GM19468 (cell line): ENCODE measurements around the gene STAM2.
"Not testable (repeated sequence)": the region's sequence is repeated elsewhere in the genome, so short reads cannot be mapped to it uniquely, and the experiment has no call there.

Experiments used
- ATAC-seq: cut with Tn5 transposase; IDR thresholded peaks from one replicate; pipeline ENCODE4 v1.9.1; 2021; ENCODE audit warnings: mild to moderate bottlenecking, moderate library complexity, moderate number of reproducible peaks; ENCODE audit not compliant: unreplicated experiment; ENCODE audit errors: extremely low read depth

The STAM2 gene

DNA sequence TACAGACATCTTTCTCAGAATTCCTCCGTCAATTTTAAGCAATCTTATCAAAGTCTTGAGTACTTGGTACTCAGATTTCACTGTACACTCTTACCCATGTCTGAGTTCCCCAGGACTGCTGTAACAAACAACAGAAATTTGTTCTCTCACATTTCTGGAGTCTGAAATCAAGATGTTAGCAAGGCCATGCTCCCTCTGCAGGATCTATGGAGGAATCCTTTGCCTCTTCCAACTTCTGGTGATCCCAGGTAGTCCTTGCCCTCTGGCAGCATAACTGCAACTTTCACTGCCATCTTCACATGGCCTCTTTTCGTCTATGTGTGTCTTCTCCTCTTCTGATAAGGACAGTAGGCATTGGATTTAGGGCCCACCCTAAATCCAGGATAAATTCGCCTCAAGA is 59.6 kb downstream of the STAM2 start:
- ATAC-seq: no peak

DNA sequence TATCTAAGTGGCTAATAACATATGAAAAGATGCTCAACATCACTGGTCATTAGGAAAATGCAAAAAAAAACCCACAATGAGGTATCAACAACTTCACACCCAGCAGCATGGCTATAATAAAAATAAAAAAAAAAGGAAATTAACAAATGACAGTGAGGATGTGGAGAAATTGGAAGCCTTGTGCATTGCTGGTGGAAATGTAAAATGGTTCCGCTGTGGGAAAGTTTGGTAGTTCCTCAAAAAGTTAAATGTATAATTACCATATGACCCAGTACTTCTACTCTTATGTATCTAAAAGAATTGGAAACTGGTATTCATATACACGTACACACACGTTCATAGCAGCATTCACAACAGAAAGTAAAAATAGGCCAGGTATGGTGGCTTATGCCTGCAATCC is 61.2 kb downstream of the STAM2 start:
- no peak for ATAC-seq

DNA sequence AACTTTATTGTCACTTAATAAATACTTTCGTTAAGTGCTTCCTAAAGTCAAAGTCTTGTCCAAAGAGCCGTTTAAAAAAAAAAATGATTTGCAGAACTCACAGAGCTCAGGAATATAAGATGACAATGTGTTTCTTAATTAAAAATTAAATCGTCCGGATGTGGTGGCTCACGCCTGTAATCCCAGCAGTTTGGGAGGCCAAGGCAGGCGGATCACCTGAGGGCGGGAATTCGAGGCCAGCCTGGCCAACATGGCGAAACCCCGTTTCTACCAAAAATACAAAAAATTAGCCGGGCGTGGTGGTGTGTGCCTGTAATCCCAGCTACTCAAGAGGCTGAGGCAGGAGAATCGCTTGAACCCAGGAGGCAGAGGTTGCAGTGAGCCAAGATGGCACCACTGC is 68.4 kb downstream of the STAM2 start:
- ATAC-seq: not testable (repeated sequence)

DNA sequence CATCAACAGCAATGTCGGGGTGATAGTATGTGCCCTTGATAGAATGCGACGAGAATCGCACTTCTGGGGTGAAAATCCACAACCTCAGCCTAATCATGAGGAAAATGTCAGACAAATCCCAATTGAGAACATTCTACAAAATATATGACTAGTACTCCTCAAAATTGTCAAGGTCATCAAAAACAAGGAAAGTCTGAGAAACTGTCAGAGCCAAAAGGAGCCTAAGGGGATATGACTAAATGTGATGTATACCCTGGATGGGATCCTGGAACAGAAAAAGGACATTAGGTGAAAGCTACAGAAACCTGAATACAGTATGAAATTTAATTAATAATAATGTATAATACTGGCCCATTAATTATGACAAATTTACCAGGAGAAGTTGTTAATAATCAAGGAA is 69.1 kb downstream of the STAM2 start:
- ATAC-seq: no peak

DNA sequence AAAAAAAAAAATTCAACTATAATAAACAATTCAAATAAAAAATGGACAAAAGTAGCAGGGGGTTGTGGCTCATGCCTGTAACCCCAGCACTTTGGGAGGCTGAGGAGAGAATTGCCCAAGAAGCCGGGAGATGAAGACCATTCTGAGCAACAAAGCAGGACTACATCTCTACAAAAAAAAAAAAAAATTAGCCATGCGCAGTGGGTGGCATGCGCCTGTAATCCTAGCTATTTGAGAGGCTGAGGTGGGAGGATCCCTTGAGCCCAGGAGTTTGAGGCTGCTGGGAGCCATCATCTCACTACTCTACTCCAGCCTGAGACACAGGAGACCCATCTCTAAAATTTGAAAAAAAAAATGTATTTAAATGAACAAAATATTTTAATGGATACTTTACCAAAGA is 72.3 kb downstream of the STAM2 start:
- ATAC-seq: no peak

DNA sequence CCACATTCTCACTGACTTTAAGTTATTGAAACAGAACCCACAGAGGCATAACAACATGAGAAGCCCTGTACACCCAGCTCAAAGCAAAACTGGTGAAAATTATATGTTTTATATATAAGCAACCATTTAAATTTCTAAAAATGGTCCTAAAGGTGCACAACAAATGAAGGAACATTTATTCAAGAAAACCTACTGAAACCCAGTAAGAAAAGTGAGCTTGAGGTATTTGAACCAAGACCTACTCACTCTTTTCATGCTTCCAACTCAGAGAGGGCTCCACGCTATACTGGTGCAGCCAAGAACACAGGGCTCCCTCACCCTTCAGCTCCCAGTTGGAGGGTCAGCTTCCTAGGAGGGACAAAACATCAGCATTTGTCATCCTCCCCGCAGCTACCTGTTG is 74.6 kb downstream of the STAM2 start:
- no peak for ATAC-seq

DNA sequence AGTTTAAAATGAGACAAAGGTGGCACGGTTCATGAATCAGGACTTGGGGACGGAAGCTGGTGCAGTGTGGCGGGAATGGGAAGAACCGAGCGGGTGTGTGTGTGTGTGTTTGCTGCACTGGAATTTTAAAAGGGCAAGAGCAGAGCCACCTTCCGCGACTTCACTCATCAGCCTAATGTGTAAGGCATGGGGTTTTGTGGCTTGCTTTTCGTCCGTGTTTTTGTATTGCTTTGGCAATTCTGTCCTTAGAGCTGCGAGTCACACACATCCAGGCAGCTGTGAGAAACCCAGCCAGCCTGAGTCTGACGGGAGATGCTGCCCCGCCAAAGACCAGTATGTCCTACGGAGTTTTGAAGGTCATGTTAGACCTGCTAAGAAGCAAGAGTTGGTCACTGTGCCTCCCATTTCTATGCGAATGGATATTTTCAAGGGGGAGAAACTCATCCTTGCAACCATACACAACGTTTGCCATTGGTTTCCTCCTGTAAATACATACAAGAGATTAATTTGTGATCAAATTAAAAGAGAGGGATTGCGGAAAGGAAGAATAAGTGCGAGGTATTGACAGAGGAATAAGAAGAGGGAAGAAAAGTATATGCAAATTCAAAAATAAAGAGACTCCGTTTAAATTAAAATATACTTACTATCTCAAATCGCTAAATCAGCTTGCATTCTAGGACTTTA is 76.1 kb downstream of the STAM2 start:
- no peak for ATAC-seq

DNA sequence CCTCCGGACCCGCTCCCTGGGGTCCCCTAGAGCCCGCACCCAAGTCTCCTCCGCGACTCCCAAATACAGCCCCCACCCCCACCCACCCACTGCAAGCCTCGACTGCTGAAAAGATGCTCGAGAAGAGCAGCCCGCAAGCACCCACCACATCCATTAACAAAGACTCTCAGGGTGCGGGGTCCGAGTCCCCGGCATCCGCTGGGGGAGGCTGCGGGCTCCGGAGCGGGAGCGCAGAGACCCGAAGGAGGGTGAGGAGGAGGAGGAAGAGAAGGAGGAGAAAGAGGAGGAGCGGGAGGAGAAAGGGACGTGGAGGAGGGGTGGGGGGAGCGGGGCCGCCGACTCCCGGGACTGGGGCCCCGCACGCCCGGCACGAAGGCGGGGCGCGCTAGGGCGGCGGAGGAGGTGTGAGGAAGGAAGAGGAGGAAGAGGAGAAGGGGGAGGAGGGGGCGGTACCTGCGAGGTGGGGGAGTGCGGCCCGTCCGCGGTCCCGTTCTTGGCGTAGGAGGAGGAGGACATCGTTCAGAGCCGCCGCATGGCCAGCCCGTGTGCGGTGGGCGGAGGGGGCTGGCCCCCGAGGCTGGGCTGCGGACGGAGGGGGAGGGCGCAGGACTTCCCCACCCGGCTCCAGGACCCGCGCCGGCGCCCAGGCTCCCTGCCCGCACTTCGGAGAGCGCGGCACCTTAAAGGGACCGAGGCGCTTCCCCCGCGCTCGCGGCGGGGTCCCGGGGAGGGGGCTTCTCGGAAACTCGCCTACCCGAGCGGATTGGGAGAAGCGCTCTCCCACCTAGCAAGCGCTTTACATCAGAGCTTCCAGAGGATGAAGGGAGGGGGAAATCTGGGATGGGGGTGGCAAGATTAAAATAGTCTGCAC is 76.8 kb downstream of the STAM2 start, which contains the start of gene CACNB4:
CACNB4 (minus strand) TSS at position 549 of the 871 bp plus-strand sequence.
- no peak for ATAC-seq

DNA sequence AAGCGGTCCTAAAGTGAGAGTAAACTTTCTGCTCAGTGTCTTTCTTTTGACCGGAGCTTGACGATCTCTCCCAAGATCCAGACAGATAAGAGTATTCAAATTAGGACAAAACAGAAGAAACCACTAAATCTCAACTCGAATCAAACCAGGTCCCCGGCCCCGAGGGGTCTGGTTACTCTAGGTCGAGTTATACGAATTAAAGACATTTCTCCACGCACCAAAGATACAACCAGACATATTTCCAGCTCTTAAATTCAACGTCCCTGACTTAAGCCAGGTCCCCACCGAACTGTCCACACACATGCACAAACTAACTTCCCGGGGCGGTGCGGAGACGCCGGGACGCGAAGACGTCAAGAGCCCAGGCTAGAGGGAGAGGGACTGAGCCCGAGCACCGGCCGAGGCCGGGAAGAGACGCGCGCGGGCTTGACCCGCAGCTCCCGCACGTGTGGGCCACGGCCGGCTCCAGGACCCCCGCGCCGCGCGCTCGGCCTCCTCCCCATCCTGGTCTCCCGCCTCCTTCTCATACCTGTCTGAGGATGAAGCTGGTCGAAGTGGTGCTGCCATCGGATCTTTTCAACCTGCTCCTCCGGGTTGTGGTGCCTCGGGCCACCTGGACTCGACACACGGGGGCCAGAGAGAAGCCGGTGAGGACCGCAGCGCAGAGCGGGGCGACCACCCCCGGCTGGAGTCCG is 77.6 kb downstream of the STAM2 start:
- ATAC-seq: no peak

DNA sequence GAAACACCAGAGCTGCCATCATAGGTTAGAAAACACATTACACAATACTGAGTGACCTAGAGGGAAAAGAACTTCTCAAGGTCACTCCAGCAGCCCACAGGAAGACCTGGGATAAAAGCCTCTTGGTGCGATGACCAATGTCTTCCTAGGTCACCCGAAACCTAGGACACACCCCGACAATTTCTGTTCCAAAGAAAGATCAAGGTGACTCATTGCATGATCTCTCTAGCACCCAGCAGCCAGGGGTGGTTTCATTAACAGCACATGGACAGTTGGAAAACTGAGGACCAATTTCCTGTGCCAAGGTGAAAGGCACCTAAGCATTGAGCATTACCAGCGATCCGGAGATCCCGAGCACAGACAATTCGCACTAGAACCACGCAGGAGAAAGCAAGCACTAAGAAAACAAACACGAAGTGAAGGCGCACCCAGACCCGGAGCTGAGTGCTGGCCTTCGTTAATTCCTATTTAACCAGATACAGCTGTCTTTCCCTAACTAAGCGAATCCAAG is 78.2 kb downstream of the STAM2 start:
- no peak for ATAC-seq

DNA sequence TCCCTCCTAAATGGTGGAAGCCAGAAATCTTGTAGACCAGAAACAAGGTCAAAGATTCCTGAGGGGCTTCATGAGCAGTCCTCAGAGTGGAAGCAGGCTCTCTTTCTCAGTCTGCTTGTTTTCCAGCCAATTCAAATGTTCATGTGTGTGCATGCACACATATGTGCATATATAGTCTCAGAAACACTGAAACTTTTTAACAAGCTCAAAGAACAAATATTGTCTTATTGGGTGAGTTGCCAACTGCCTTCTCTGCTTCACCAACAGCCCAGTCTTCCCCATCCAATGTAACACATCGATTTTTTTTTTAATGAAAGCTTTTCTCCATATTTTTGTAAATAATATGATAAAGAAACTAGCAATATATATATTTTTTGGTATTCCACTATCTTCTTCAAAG is 80.4 kb downstream of the STAM2 start:
- no peak for ATAC-seq

DNA sequence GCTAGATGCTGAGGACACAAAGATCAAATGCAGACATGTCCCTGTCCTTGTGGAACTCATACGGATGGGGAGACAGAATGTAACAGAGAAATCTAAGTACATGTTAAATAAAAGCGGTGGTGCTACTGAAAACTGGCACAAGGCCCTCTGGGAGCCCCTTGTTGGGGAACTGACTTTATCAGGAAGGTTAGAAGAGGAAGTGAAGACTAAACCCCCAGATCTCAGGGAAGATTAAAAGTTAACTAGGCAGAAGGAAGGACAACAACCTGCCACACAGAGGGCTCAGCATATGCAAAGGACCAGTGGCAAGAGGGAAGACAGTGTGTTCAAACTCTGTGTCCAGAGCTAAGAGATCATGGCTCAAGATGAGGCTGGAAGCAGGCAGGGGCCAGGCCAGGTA is 81.5 kb downstream of the STAM2 start:
- ATAC-seq: no peak

DNA sequence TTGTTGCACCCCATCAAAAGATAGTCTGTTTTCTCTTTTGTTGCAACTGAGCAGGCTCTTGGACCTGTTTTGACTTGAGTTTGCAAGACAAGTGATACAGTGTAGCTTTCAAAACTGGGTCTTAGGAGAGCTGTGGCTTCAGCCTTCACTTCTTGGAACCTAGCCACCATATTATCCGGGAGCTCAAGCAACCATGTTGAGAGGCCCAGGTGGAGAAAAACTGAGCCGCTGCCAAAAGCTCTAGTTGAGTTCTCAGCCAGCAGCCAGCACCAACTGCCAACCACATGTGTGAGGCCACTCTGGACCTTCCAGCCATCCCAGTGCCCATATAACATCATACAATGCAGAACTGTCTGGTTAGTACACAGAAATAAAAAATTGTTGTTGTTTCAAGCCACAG is 82.1 kb downstream of the STAM2 start:
- no peak for ATAC-seq

DNA sequence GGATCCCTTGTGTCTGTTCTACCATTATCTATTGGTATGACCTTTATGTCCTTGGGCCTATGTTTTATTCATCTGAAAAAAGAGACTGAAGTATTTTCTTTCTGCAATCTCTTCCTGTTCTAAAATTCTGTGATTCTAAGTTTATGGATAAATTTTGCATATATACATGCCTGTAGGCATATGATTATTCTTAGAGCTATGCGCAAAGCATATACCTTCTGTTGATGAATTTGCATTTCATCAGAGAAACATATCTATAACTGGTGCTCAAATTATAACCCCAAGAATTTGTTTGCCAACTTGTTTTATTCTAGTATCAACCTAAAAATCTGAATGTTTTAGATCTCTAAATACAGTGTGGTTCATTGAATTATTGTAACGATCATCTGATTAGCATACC is 83.5 kb downstream of the STAM2 start:
- ATAC-seq: no peak

DNA sequence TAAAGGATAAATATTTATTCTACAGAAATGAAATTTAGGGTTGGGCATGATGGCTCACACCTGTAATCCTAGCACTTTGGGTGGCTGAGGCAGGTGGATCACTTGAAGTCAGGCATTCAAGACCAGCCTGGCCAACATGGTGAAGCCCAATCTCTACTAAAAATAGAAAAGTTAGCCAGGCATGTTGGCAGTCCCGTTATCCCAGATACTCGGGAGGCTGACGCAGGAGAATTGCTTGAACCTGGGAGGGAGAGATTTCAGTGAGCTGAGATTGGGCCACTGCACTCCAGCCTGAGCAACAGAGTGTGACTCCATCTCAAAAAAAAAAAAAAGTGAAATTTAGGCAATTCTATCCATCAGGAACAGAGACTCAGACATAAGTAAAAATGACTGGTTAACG is 84.8 kb downstream of the STAM2 start:
- ATAC-seq: not testable (repeated sequence)

DNA sequence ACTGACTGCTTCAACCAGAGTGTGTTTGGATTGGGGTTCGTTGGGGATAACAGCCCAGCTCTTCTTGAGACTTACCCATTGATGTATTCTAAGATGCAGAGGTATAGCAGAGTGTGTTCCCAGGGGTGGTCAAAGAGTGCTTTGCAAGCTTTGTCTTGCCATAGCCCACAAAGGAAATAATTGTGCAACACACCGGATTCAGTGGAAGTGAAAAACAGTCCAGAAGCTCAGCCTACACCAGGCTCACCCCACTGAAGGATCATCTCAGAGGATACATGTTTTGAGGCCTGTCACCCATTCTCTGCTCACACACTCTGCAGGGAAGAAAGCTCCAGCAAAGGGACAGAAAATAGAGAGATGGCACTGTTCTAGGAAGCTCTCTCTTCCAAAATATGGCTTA is 86.3 kb downstream of the STAM2 start:
- ATAC-seq: no peak

DNA sequence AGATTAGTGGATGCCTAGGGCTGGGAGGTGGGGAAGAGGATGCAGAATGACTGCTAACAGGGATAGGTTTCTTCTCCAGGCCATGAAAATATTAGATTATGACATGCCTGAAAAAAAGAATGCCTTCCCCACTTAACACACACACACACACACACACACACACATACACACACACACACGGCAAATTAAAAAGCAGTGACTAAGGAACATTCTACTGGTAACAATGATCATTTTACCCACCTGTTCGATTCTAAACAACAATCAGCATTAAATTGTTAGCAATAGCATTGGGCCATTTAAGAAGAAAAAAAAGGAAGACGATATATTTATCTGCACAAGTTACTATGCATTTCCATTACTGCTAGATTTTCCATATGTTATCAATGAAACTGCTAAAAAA is 87.6 kb downstream of the STAM2 start:
- no peak for ATAC-seq

DNA sequence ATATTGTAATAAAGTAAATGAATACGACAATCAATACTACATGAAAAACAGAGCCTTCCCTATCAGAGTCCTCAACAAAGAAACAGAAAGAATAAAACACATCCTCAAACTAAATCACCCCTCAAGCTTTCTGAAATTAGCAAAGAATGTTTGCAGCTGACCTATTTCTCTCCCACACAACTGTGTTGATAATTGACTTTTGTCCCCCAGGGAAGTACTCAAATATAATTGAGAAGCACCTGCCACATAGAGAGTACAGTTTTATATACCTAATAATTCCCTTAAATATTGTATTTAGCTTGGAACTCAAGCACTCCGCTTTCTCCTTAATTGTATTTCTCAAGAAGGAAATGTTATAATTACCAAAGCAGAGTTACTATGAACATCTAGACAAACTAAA is 89.3 kb downstream of the STAM2 start:
- no peak for ATAC-seq

DNA sequence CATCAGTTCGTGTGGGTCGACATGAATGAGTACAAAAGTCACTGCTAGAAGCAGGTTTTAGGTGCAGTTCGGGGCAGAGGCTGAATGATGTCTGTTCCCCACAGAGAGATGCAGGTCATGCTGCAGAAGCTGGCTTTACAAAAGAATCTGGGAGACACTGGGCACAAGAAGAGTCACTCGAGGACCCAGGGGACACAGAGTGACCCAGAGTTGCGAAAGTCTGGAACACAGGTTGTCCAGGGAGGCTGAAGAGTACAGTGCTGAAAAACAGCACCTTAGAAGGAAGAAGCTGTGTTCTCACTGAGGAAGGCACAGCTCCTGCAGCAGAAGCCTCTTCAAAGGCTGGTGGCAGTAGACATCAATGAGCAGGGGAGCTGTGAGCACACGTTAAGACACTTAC is 91.5 kb downstream of the STAM2 start:
- no peak for ATAC-seq

DNA sequence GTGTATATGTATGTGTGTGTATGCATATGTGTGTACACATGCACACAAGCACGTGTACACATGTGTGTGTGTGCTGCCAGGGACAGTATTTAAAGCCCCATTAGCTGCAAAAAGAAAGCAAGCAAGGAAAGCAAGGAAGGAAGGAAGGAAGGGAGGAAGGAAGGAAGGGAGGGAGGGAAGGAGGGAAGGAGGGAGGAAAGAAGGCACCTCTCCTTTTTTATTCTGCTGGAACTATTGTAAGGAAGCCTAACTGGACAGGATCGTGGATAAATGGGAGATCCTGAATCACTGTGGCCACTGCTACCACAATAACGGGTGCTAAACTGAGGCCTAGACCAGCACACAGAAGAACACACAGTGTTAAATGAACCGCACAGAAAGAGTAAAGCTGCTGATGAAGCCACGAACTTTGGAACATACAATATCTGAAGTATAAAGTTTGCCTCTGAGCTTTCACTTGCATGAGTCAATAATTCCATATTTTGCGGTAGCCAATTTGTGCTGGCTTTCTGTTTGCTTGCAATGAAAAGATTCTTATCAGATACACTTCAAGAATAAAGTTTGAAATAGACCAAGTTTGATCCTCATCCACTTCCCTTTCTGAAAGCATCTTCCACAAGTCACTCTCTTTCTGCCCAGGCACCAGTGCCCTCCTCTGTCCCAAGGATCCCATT is 92.2 kb downstream of the STAM2 start:
- no peak for ATAC-seq
